H1 (cell line): ENCODE data around the gene NPC1L1. TPM values are rescaled to one million over a fixed set of nuclear protein-coding genes. Genes with fewer than 3 reads are reported as not detected.

Experiments
- BACH1 ChIP-seq: IDR thresholded peaks from 2 replicates; pipeline ENCODE4 v1.6.1; 2012; ENCODE audit warnings: low read length, improper control_type of control experiment
- BCL11A ChIP-seq, 2 experiments: IDR thresholded peaks; one replicate each; pipeline ENCODE4 v1.6.1; 2011; ENCODE audit warnings: low read depth in 2 of 2, low read length in 2 of 2, mild to moderate bottlenecking in 2 of 2
- CEBPB ChIP-seq: IDR thresholded peaks from 2 replicates; pipeline ENCODE4 v1.6.1; 2012; ENCODE audit warnings: low read depth, low read length
- CHD1 ChIP-seq: IDR thresholded peaks from 2 replicates; pipeline ENCODE4 v1.6.1; 2012; ENCODE audit warnings: low read depth, low read length, improper control_type of control experiment
- CREB1 ChIP-seq: IDR thresholded peaks from 2 replicates; pipeline ENCODE4 v1.6.1; 2012; ENCODE audit warnings: inconsistent platforms
- CTBP2 ChIP-seq: IDR thresholded peaks from 2 replicates; pipeline ENCODE4 v1.7.0; 2011; ENCODE audit warnings: borderline replicate concordance, mild to moderate bottlenecking, moderate library complexity, mixed read lengths, low read length; ENCODE audit not compliant: insufficient read depth, insufficient read length
- FOSL1 ChIP-seq: IDR thresholded peaks from 2 replicates; pipeline ENCODE4 v1.6.1; 2011; ENCODE audit warnings: mild to moderate bottlenecking, low read depth, low read length, moderate library complexity; ENCODE audit not compliant: insufficient read depth
- GTF2F1 ChIP-seq: IDR thresholded peaks from 2 replicates; pipeline ENCODE4 v1.6.1; 2012; ENCODE audit warnings: low read depth, low read length, improper control_type of control experiment, borderline replicate concordance
- KDM5A ChIP-seq: fragments of 200-600 bp; IDR thresholded peaks from 2 replicates; pipeline ENCODE4 v1.7.1; 2012; ENCODE audit warnings: mild to moderate bottlenecking, low read length, inconsistent platforms, mixed read lengths
- PHF8 ChIP-seq: fragments of 200-600 bp; sonication (generic); conservative IDR thresholded peaks from 2 replicates; pipeline ENCODE4 v1.7.1; 2012; ENCODE audit warnings: low read depth, mild to moderate bottlenecking, inconsistent platforms, low read length, moderate library complexity
- POLR2A ChIP-seq, 2 experiments: IDR thresholded peaks; 1 replicate in 1 of 2; 2 replicates in 1 of 2; pipeline ENCODE4 v1.6.1; 2011; ENCODE audit warnings: low read depth in 2 of 2, low read length in 2 of 2, mild to moderate bottlenecking in 2 of 2; ENCODE audit errors: control extremely low read depth in 1 of 2
- POLR2AphosphoS5 ChIP-seq: IDR thresholded peaks from 2 replicates; pipeline ENCODE4 v1.6.1; 2011; ENCODE audit warnings: low read depth, low read length
- POU5F1 ChIP-seq: IDR thresholded peaks from 2 replicates; pipeline ENCODE4 v1.6.1; 2011; ENCODE audit warnings: low read depth, mild to moderate bottlenecking, low read length, moderate library complexity
- RBBP5 ChIP-seq: IDR thresholded peaks from 2 replicates; pipeline ENCODE4 v1.7.1; 2012; ENCODE audit warnings: low read depth, mild to moderate bottlenecking, inconsistent platforms, low read length, moderate library complexity, borderline replicate concordance
- RXRA ChIP-seq: IDR thresholded peaks from 2 replicates; pipeline ENCODE4 v1.6.1; 2011; ENCODE audit warnings: low read depth, mild to moderate bottlenecking, low read length, moderate library complexity; ENCODE audit not compliant: insufficient read depth
- SIN3A ChIP-seq, 2 experiments: IDR thresholded peaks in 1 of 2; conservative IDR thresholded peaks in 1 of 2; 2 replicates each; pipeline ENCODE4 v1.6.1; 2011 to 2012; ENCODE audit warnings: low read length in 2 of 2, improper control_type of control experiment in 1 of 2, low read depth in 1 of 2, mild to moderate bottlenecking in 1 of 2
- SIX5 ChIP-seq: IDR thresholded peaks from 2 replicates; pipeline ENCODE4 v1.6.1; 2011; ENCODE audit warnings: mild to moderate bottlenecking, low read depth, low read length
- SP1 ChIP-seq: IDR thresholded peaks from 2 replicates; pipeline ENCODE4 v1.6.1; 2011; ENCODE audit warnings: low read depth, low read length
- SP4 ChIP-seq: IDR thresholded peaks from 2 replicates; pipeline ENCODE4 v1.6.1; 2012; ENCODE audit warnings: low read length, inconsistent platforms
- TBP ChIP-seq: IDR thresholded peaks from 2 replicates; pipeline ENCODE4 v1.6.1; 2011; ENCODE audit warnings: low read depth, low read length, improper control_type of control experiment
- USF2 ChIP-seq: IDR thresholded peaks from 2 replicates; pipeline ENCODE4 v1.6.1; 2011; ENCODE audit warnings: low read length, improper control_type of control experiment
- polyA plus RNA-seq, 7 experiments: library from polyadenylated mRNA; depleted of rRNA in 3 of 7; stranded (reverse) in 5 of 7; unstranded in 2 of 7; fragments of >200 nt in 5 of 7; fragments of 200-250 nt in 2 of 7; gene quantifications; 1 replicate in 5 of 7; 2 replicates in 1 of 7; 4 replicates in 1 of 7; pipeline versions ENCODE4 v1.2.1 to v1.2.3, GENCODE V29; 2011 to 2013; ENCODE audit warnings: missing spikeins in 2 of 7, mixed read lengths in 2 of 7
- total RNA-seq: library from RNA; stranded (reverse); fragmentation: NEBNext Ultra II Directional; extraction: Animal tissue kit (Norgen Biotek cat#: 25700); gene quantifications from 2 replicates; pipeline ENCODE4 v1.2.1, GENCODE V29; 2021
- TF ChIP-seq, protein P1 (sequence below), 3 experiments: IDR thresholded peaks; 1 replicate in 2 of 3; 2 replicates in 1 of 3; pipeline versions ENCODE4 v1.5.1 to v1.6.1; 2011; ENCODE audit warnings: low read length in 3 of 3, mild to moderate bottlenecking in 3 of 3, inconsistent platforms in 2 of 3, low read depth in 1 of 3, moderate library complexity in 1 of 3; ENCODE audit not compliant: insufficient read depth in 1 of 3; ENCODE audit errors: control extremely low read depth in 1 of 3

NPC1L1 gene
- total and polyA plus RNA-seq, 2 of the 8 experiments (the other 6 are each of a cell fraction or from before 2014, with no cell fraction given): 0.06 to 0.21 TPM

GRCh38 chr7:44573464-44574286 lies 32.5 kb upstream of the NPC1L1 start, which contains the start of gene DDX56 (continued):
- TF ChIP-seq, protein P1, sequence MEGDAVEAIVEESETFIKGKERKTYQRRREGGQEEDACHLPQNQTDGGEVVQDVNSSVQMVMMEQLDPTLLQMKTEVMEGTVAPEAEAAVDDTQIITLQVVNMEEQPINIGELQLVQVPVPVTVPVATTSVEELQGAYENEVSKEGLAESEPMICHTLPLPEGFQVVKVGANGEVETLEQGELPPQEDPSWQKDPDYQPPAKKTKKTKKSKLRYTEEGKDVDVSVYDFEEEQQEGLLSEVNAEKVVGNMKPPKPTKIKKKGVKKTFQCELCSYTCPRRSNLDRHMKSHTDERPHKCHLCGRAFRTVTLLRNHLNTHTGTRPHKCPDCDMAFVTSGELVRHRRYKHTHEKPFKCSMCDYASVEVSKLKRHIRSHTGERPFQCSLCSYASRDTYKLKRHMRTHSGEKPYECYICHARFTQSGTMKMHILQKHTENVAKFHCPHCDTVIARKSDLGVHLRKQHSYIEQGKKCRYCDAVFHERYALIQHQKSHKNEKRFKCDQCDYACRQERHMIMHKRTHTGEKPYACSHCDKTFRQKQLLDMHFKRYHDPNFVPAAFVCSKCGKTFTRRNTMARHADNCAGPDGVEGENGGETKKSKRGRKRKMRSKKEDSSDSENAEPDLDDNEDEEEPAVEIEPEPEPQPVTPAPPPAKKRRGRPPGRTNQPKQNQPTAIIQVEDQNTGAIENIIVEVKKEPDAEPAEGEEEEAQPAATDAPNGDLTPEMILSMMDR (IDR thresholded peaks at IDR 0.05; ENCODE audit: control extremely low read depth in 1 of 3, insufficient read depth in 1 of 3, low read depth in 1 of 3, low read length in 3 of 3): no peak
- TF ChIP-seq CREB1 (peak; percentile 52; the same call in 1 of the 2 replicates), BACH1 (peak; percentile 38), POLR2AphosphoS5 (peak; percentile 79), POU5F1 (no peak), BCL11A (IDR thresholded peaks at IDR 0.05; ENCODE audit: low read depth in 2 of 2, low read length in 2 of 2) (no peak), SIX5 (no peak), SP4 (no peak), USF2 (no peak), TBP (peak; percentile 77; the same call in 1 of the 2 replicates), RBBP5 (no peak), CTBP2 (no peak), RXRA (no peak), CHD1 (no peak), KDM5A (no peak; the same call in 1 of the 2 replicates), CEBPB (no peak), PHF8 (peak; percentile 84), SP1 (no peak), POLR2A (IDR thresholded peaks at IDR 0.05; ENCODE audit: control extremely low read depth in 1 of 2, low read depth in 2 of 2, low read length in 2 of 2) (peak; percentile 73 to 95), SIN3A (conservative IDR thresholded peaks at IDR 0.05 in 1 of 2, IDR thresholded peaks at IDR 0.05 in 1 of 2; ENCODE audit: low read depth in 1 of 2, low read length in 2 of 2) (no peak; a peak in 1 of 4 replicates), GTF2F1 (no peak; the same call in 1 of the 2 replicates), FOSL1 (no peak)
